Activated CD8-positive, alpha-beta memory T cell treated with anti-CD3 and anti-CD28 coated beads for 24 hours (primary cell): Measurements from ENCODE around the gene FOXJ2.
A peak's percentile ranks its signal among the peaks of the same experiment; 100 is the strongest.
"Not testable (repeated sequence)": the region's sequence is repeated elsewhere in the genome, so short reads cannot be mapped to it uniquely, and the experiment has no call there.

ENCODE experiments used
- DNase-seq: peaks from one replicate; pipeline ENCODE4 v3.0.0-alpha.2; 2020

FOXJ2 gene

GRCh38 chr12:8071820-8072219, 39.3 kb downstream of the FOXJ2 start:
- DNase-seq: not testable (repeated sequence)

GRCh38 chr12:8075935-8076334, 43.4 kb downstream of the FOXJ2 start:
- DNase-seq: no peak

DNA sequence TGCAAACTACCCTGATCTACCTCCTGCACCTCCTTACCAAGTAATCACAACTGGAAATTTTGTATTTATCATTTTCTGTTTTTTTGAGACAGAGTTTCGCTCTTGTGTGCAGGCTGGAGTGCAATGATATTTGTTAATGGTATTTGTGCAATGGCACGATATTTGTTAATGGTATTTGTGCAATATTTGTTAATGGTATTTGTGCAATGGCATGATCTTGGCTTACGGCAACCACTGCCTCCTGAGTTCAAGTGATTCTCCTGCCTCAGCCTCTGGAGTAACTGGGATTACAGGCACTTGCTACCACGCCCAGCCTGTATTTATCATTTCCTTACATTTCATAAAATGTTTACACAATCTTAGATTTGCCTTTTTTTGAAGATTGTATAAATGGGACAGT, 43.9 kb downstream of the FOXJ2 start:
- no peak for DNase-seq

- no peak for DNase-seq
Observed at GRCh38 chr12:8077207-8077606, 44.7 kb downstream of the FOXJ2 start.

GRCh38 chr12:8078398-8078797, 45.9 kb downstream of the FOXJ2 start:
- peak; percentile 67 for DNase-seq

DNA sequence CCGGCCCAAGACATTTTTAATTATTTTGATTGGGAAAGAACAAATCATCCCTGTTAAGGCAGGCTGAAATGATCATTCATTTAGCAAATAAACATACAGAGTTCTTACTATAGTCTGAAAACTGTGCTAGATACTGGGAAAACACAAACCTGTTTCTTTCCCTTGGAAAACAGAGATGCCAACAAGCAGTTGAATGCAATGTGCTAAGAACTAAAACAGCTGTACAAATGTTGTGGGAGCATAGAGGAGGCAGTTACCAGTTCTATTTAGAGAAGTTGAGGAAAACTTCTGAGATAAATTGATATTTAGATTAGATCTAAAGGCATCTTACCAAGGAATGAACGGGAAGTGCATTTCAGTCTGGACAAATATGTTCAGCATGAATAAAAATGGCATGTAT, 46.4 kb downstream of the FOXJ2 start:
- DNase-seq: no peak

GRCh38 chr12:8080120-8080519, 47.6 kb downstream of the FOXJ2 start:
- no peak for DNase-seq

- DNase-seq: peak; percentile 70
Observed at GRCh38 chr12:8081251-8081920, 48.9 kb downstream of the FOXJ2 start.

GRCh38 chr12:8082808-8083100, 50.2 kb downstream of the FOXJ2 start:
- DNase-seq: no peak

DNA sequence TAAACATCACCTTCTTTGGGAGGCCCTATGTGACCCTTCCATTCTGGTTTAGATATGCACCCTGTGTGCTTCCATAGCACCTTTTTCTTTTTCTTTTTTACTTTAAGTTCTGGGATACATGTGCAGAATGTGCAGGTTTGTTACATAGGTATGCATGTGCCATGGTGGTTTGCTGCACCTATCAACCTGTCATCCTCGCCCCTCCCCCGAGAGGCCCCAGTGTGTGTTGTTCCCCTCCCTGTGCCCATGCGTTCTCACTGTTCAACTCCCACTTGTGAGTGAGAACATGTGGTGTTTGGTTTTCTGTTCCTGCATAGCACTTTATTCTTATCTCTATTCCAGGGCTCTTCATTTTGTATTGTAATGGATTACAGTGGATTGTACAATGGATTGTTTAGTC, 51.8 kb downstream of the FOXJ2 start:
- DNase-seq: peak; percentile 65

DNA sequence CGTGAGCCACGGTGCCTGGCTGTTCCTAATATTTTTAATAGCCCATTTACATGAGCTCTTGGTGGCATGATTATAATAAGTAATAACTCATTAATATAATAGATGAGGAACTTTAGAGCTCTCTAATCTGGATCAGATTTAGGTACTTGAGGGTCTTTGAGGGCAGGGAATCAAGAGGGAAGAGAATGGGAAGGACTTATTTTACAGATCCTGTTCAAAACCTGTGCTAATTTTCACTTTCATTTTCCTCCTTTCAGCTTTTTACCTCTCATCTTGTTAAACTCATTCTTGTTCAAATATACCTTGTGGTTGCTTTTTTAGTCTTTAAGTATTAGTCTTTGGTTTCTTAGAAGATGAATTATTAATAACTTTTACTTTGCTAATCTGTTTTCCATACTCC, 55.1 kb downstream of the FOXJ2 start:
- DNase-seq: no peak

DNA sequence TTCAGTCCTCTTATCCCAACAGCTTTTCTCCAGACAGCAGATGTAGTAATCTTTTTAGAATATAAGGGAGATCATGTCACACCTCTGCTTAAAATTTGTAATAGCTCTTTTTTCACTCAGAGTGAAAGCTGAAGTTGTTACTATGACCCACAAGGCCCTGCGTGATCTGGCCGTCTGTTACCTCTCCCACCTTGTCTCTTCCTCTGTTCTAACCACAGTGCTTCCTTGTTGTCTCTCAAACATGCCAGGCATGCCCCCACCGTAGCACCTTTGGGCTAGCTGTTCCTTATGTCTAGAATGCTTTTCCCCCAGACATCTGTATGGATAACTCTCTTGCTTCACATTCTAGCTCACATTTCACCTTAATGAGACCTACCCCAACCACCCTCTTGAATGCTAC, 56.1 kb downstream of the FOXJ2 start:
- DNase-seq: peak; percentile 66

GRCh38 chr12:8089277-8089676, 56.8 kb downstream of the FOXJ2 start:
- DNase-seq: not testable (repeated sequence)

- DNase-seq: no peak
Observed at GRCh38 chr12:8089716-8090115, 57.2 kb downstream of the FOXJ2 start.

DNA sequence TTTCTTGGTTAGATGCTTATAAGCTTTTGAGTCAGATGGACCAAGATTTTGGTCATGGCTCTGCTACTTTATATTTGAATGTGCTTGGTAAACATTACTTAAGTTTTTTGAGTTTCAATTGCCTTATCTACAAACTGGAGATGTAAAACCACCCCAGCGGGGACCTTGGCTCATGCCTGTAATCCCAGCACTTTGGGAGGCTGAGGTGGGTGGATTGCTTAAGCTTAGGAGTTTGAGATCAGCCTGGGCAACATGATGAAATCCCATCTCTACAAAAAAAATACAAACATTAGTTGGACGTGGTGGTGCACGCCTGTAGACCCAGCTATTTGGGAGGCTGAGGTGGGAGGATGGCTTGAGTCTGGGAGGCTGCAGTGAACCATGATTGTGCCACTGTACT, 60.8 kb downstream of the FOXJ2 start:
- DNase-seq: no peak

GRCh38 chr12:8096281-8096915, 63.9 kb downstream of the FOXJ2 start:
- DNase-seq: no peak

- DNase-seq: no peak
Observed at GRCh38 chr12:8099235-8099634, 66.7 kb downstream of the FOXJ2 start.
